Tibial nerve (tissue), 4 donors: ENCODE measurements around the gene PPEF1.

Experiments used
- CTCF ChIP-seq, 5 experiments: fragments of 200-600 bp in 3 of 5; fragments of 450-650 bp in 2 of 5; sonication (generic) in 3 of 5; IDR thresholded peaks; one replicate each; pipeline ENCODE4 v1.5.1; 2016 to 2019; ENCODE audit warnings: antibody characterized with exemption in 5 of 5, mild to moderate bottlenecking in 3 of 5, moderate library complexity in 2 of 5
- EP300 ChIP-seq, 2 donors: sonication (generic); formaldehyde crosslinking; IDR thresholded peaks; one replicate each; pipeline ENCODE4 v1.6.1; 2017; ENCODE audit warnings: antibody characterized with exemption in 2 of 2, mild to moderate bottlenecking in 1 of 2
- POLR2A ChIP-seq, 2 donors: fragments of 450-650 bp; IDR thresholded peaks; one replicate each; pipeline ENCODE4 v1.6.1; 2017; ENCODE audit warnings: antibody characterized with exemption in 2 of 2, mild to moderate bottlenecking in 2 of 2, moderate library complexity in 2 of 2

- no peak for TF ChIP-seq CTCF (IDR thresholded peaks at IDR 0.05)
- TF ChIP-seq POLR2A (IDR thresholded peaks at IDR 0.05), result no peak
- TF ChIP-seq EP300 (IDR thresholded peaks at IDR 0.05), result no peak
Observed at GRCh38 chrX:18753631-18754030, 46.2 kb downstream of the PPEF1 start.
